ENCODE results near the gene OR2D3.
"Not testable (repeated sequence)": the region's sequence is repeated elsewhere in the genome, so short reads cannot be mapped to it uniquely, and the experiment has no call there.

The OR2D3 gene

GRCh38 chr11:6927030-6927617 is 6.3 kb downstream of the OR2D3 start:
- no peak for DNase-seq (ENCODE audit: low read depth in 3 of 3)

GRCh38 chr11:6928916-6929315 is 8.1 kb downstream of the OR2D3 start:
- DNase-seq (ENCODE audit: low read depth in 3 of 3), result no peak

DNA sequence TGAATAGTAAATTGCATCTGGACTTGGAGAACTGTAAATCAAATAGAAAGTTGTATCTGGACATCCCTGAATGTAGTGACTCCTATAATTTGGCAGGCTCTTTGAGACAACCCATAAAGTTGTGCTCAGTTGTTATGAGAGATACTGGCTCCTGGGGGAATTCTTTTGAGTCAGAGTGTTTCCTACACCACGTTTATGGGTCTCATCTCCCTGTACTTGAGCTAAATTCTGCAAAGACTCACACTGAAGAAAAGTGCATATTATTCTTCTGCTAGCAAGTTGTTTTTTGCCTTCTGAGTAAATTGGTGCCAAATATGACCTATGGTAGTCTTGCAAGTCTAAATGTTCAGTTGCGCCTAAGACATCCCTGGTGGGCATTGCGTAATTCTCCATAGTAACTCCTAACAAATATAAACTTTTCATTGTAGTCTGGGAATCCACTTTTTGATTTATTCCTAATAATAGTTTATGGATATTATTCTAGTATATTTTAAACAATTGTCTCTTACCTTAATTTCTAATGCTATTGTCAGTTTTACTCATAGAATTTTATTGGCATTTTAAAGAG is 10.4 kb downstream of the OR2D3 start:
- no peak for DNase-seq (ENCODE audit: low read depth in 3 of 3)

- DNase-seq (ENCODE audit: low read depth in 3 of 3), result no peak
These were observed 11.3 kb downstream of the OR2D3 start for GRCh38 chr11:6932145-6932544.

- DNase-seq (ENCODE audit: low read depth in 3 of 3), result no peak
These were observed 21.2 kb downstream of the OR2D3 start for GRCh38 chr11:6941970-6942369.

- DNase-seq (ENCODE audit: low read depth in 3 of 3), result no peak
These were observed 22.3 kb downstream of the OR2D3 start for GRCh38 chr11:6943131-6943530.

- DNase-seq (ENCODE audit: low read depth in 3 of 3), result not testable (repeated sequence)
These were observed 33.4 kb downstream of the OR2D3 start for GRCh38 chr11:6954248-6954647.

DNA sequence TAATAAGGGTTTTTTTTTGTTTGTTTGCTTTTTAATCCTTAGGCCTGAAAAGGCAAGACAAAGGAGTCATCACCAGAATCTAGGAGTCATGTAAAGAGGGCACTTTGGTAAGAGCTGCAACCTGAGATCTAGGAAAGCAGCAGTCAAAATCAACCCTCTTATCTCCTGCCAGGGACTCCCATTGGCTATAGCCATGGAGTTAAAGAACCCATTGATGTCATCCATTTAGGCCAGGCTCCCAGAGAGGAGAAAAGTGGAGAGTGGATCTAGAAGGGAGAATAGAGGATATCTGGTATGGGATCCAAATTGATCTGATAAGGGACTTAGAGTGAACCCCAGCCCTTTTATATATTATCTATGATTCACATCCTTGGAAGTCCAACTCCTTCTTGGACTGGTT is 41.3 kb downstream of the OR2D3 start:
- no peak for DNase-seq (ENCODE audit: low read depth in 3 of 3)

- DNase-seq (ENCODE audit: low read depth in 3 of 3), result no peak
These were observed 41.9 kb downstream of the OR2D3 start for GRCh38 chr11:6962673-6963072.

DNA sequence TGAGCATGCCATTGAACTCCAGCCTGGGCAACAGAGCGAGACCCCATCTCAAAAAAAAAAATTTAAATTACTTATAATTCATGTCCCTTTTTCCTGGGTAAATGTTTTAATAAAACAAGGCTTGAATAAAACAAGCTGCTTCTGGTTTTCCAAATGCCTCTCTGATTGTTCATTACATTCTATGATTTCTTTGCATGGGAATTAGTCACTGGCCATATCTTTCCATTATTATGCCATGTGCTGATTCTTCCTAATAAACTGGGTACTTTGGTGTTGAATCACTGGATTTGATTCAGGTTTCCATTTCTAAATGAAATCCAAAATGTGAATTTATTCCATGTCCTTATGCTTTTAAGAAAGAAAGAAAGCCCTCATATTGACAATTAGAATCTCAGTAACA is 48.0 kb downstream of the OR2D3 start:
- no peak for DNase-seq (ENCODE audit: low read depth in 3 of 3)

DNA sequence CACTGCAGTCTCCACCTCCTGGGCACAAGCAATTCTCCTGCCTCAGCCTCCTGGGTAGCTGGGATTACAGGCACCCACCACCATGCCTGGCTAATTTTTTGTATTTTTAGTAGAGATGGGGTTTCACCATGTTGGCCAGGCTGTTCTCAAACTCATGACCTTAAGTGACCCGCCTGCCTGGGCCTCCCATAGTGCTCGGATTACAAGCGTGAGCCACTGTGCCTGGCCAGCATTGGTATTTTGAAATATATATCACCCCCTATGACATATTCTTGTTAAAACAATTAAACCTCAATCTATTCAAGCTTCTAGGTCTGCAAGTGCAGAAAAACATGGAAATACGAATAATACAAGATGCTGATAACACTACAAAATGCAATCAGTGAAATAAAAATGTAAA is 49.1 kb downstream of the OR2D3 start:
- not testable (repeated sequence) for DNase-seq (ENCODE audit: low read depth in 3 of 3)
